ENCODE measurements around the gene PLA2G4E. TPM values are rescaled to one million over a fixed set of nuclear protein-coding genes. Genes with fewer than 3 reads are reported as not detected.
A peak's percentile ranks its signal among the peaks of the same experiment; 100 is the strongest.

PLA2G4E gene
- total and polyA plus RNA-seq, 7 donors: 0.13 TPM; not detected in 6

DNA sequence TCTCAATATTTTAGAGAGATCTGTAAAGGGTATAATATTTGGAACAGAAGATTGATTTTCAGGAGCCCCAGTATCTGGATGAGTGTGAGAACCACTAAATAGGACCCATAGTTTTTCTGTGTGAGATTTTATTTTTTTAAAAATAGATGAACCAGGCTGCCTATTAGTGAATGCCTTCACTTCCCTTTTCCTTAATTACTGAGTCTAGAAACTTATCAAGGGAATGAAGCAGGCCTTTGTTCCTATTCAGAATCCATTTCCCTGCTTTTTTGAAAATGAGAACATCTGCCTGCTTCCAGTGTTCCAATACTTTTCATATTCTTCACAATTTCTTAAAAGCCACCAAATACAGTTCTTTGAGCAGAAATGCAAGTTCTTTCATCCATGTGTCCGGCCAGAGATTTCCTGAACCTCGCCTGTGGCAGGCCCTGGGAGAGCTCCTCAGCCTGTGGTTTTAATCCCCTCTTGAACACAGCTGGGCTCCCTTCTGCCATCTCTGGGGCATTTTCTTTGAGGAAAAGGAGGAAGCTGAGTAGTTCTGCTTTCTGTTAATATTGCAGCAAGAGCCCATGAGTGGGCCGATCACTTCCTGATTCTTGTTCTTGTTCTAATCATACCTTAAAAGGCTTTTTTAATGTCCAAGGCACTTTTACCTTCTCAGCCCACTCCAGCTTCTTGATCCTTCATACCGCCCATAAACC is 53.2 kb downstream of the PLA2G4E start:
- Histone ChIP-seq H3K36me3 (no peaks in the 10 kb centered on the region), H3K27me3 (no peaks in the 10 kb centered on the region), H3K4me3 (no peak overlapping the region), H3K27ac (peak overlapping the region; percentile 15 to 55 (median 33)), H3K4me1 (peaks cover 0 to 10% (median 2%) of the 10 kb centered on the region in 4 donors), H3K9me3 (no peaks in the 10 kb centered on the region)
- TF ChIP-seq, protein P1, sequence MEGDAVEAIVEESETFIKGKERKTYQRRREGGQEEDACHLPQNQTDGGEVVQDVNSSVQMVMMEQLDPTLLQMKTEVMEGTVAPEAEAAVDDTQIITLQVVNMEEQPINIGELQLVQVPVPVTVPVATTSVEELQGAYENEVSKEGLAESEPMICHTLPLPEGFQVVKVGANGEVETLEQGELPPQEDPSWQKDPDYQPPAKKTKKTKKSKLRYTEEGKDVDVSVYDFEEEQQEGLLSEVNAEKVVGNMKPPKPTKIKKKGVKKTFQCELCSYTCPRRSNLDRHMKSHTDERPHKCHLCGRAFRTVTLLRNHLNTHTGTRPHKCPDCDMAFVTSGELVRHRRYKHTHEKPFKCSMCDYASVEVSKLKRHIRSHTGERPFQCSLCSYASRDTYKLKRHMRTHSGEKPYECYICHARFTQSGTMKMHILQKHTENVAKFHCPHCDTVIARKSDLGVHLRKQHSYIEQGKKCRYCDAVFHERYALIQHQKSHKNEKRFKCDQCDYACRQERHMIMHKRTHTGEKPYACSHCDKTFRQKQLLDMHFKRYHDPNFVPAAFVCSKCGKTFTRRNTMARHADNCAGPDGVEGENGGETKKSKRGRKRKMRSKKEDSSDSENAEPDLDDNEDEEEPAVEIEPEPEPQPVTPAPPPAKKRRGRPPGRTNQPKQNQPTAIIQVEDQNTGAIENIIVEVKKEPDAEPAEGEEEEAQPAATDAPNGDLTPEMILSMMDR (IDR thresholded peaks at IDR 0.05): no peak
- TF ChIP-seq POLR2AphosphoS5 (IDR thresholded peaks at IDR 0.05): peak in 1 of 4 donors; percentile 9
- 49 to 72% methylated on average over 4 of the region's 4 CpGs for WGBS, 2 donors
- intact Hi-C loops (cut with DNase I): no loop called here
- DNase-seq: peak; percentile 71

GRCh38 chr15:41966920-41967465 is 53.8 kb downstream of the PLA2G4E start:
- H3K27me3 ChIP-seq: no peaks in the 10 kb centered on the region
- peaks cover 0 to 9% (median 2%) of the 10 kb centered on the region in 4 donors for H3K4me1 ChIP-seq
- H3K36me3 ChIP-seq: no peaks in the 10 kb centered on the region
- intact Hi-C loops (cut with DNase I): no loop called here
- H3K27ac ChIP-seq: peak overlapping the region in 3 of 4 donors; percentile 27 to 55 (median 39)
- no peaks in the 10 kb centered on the region for H3K9me3 ChIP-seq
- DNase-seq: no peak
- no peak overlapping the region for H3K4me3 ChIP-seq
- WGBS, 2 donors: 81 to 96% methylated on average over 3 of the region's 3 CpGs
- TF ChIP-seq POLR2AphosphoS5 (IDR thresholded peaks at IDR 0.05) (no peak), EP300 (IDR thresholded peaks at IDR 0.05) (no peak), POLR2A (IDR thresholded peaks at IDR 0.05) (no peak)
- TF ChIP-seq, protein P1 (IDR thresholded peaks at IDR 0.05): no peak

- 76 to 78% methylated on average over 4 of the region's 4 CpGs for WGBS, 2 donors
- Histone ChIP-seq H3K27me3 (no peaks in the 10 kb centered on the region), H3K36me3 (no peaks in the 10 kb centered on the region), H3K9me3 (no peaks in the 10 kb centered on the region), H3K4me1 (peaks cover 0 to 9% (median 2%) of the 10 kb centered on the region in 4 donors), H3K4me3 (no peak overlapping the region), H3K27ac (no peak overlapping the region)
- intact Hi-C loops (cut with DNase I): no loop called here
- DNase-seq: no peak
- TF ChIP-seq POLR2AphosphoS5 (IDR thresholded peaks at IDR 0.05): no peak
- TF ChIP-seq, protein P1 (IDR thresholded peaks at IDR 0.05): no peak
- TF ChIP-seq EP300 (IDR thresholded peaks at IDR 0.05): no peak
- TF ChIP-seq POLR2A (IDR thresholded peaks at IDR 0.05): no peak
These were observed 54.4 kb downstream of the PLA2G4E start for GRCh38 chr15:41966414-41966812.

DNA sequence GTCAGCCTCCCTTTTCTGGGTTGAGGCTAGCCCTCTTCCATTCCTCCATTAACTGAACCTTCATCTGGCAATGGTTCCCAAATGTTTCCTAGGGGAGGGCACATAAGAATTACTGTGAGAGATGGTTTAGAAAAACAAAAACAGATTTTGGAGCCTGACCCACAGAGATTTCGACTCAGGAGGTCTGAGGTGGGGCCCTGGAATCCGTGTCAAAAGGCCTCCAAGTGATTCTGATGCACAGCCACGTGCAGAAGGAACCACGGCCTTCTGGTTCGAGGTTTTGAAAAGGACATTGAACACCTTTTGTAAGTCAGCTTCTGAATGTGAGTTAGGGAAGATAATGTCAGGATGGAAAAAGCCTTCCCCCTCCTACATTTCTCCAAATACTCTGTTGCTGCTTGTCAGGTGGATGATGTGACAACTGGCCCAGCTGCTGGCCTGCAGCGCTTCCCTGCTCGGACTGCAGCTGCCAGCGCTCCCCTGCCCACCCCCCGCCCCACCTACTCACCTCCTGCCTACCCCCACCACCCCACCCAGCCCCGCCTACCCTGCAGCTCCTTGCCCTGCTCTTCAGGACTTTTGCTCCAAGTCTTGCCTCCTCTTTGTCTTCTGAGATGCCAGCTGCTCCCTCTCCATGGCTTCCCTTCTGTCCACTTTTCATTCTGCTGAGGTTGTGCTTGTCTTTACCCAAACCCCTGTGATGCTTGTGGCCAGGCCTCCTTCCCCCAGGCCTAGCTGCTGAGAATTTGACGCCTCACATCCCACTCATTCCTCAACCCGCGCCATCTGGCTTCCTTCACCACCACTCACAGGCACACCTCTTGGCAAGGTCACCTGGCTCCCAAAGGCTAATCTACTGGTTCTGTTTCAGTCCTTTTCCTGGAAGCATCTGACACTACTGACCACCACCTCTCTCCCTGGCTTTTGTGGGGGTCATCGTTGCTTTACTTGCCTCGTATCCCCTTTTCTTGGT is 55.1 kb downstream of the PLA2G4E start:
- no peaks in the 10 kb centered on the region for H3K36me3 ChIP-seq
- peaks cover 0 to 6% (median 1%) of the 10 kb centered on the region in 4 donors for H3K4me1 ChIP-seq
- intact Hi-C loops (cut with DNase I): no loop called here
- H3K27me3 ChIP-seq: no peaks in the 10 kb centered on the region
- no peak for TF ChIP-seq EP300 (IDR thresholded peaks at IDR 0.05)
- TF ChIP-seq POLR2AphosphoS5 (IDR thresholded peaks at IDR 0.05): no peak
- no peak for TF ChIP-seq POLR2A (IDR thresholded peaks at IDR 0.05)
- TF ChIP-seq, protein P1 (IDR thresholded peaks at IDR 0.05): no peak
- H3K4me3 ChIP-seq: no peak overlapping the region
- no peak for DNase-seq
- no peaks in the 10 kb centered on the region for H3K9me3 ChIP-seq
- H3K27ac ChIP-seq: no peak overlapping the region
- 85% methylated on average over 15 of the region's 15 CpGs for WGBS, 2 donors
